HepG2 (cell line): ENCODE results near the gene ARHGAP29. TPM values are rescaled to one million over a fixed set of nuclear protein-coding genes. Genes with fewer than 3 reads are reported as not detected.

Experiments
- CENPT ChIP-seq: sonication (generic); formaldehyde crosslinking; IDR thresholded peaks from 2 replicates; pipeline ENCODE4 v1.8.0; 2022; ENCODE audit warnings: low read depth, mild to moderate bottlenecking, moderate library complexity, missing genetic modification reagents
- DR1 ChIP-seq: sonication (generic); formaldehyde crosslinking; IDR thresholded peaks from 2 replicates; pipeline ENCODE4 v1.8.0; 2021; ENCODE audit warnings: mild to moderate bottlenecking, missing genetic modification reagents, inconsistent platforms
- E2F1 ChIP-seq: sonication (generic); formaldehyde crosslinking; IDR thresholded peaks from 2 replicates; pipeline ENCODE4 v1.5.0; 2020; ENCODE audit warnings: missing genetic modification reagents
- KLF16 ChIP-seq, 2 experiments: sonication (generic) in 1 of 2; formaldehyde crosslinking in 1 of 2; IDR thresholded peaks; 2 replicates each; pipeline versions ENCODE4 v1.6.1 to v1.8.0; 2016 to 2023; ENCODE audit warnings: missing genetic modification reagents in 2 of 2, missing compliant biosample characterization in 1 of 2
- KMT2B ChIP-seq: IDR thresholded peaks from 2 replicates; pipeline ENCODE4 v1.6.1; 2016; ENCODE audit warnings: missing genetic modification reagents, missing compliant biosample characterization
- MATR3 ChIP-seq: sonication (generic); formaldehyde crosslinking; IDR thresholded peaks from 2 replicates; pipeline ENCODE4 v1.4.0; 2020; ENCODE audit warnings: missing genetic modification reagents
- MEIS2 ChIP-seq: sonication (generic); formaldehyde crosslinking; IDR thresholded peaks from 2 replicates; pipeline ENCODE4 v1.9.0; 2021; ENCODE audit warnings: mild to moderate bottlenecking, missing genetic modification reagents
- MTA1 ChIP-seq: sonication (generic); formaldehyde crosslinking; IDR thresholded peaks from 2 replicates; pipeline ENCODE4 v1.4.0; 2020; ENCODE audit warnings: missing genetic modification reagents, mild to moderate bottlenecking, borderline replicate concordance
- NFKBIZ ChIP-seq: IDR thresholded peaks from 2 replicates; pipeline ENCODE4 v1.6.1; 2018; ENCODE audit warnings: missing genetic modification reagents, missing compliant biosample characterization
- RBFOX2 ChIP-seq: fragments of 200-400 bp; formaldehyde crosslinking; IDR thresholded peaks from 2 replicates; pipeline ENCODE4 v1.6.1; 2017; ENCODE audit warnings: low read depth, mild to moderate bottlenecking, low read length
- RELA ChIP-seq: sonication (generic); formaldehyde crosslinking; IDR thresholded peaks from 2 replicates; pipeline ENCODE4 v1.4.0; 2020; ENCODE audit warnings: missing genetic modification reagents
- SIN3B ChIP-seq: fragments of 150-350 bp; IDR thresholded peaks from 2 replicates; pipeline ENCODE4 v1.6.1; 2014; ENCODE audit warnings: low read length
- SIX1 ChIP-seq: sonication (generic); formaldehyde crosslinking; IDR thresholded peaks from 2 replicates; pipeline ENCODE4 v1.4.0; 2020; ENCODE audit warnings: missing genetic modification reagents, borderline replicate concordance
- SNAPC2 ChIP-seq: sonication (generic); formaldehyde crosslinking; IDR thresholded peaks from 2 replicates; pipeline ENCODE4 v1.8.1; 2022; ENCODE audit warnings: mild to moderate bottlenecking, missing genetic modification reagents
- THAP8 ChIP-seq: sonication (generic); formaldehyde crosslinking; IDR thresholded peaks from 2 replicates; pipeline ENCODE4 v1.5.1; 2020; ENCODE audit warnings: missing genetic modification reagents, mild to moderate bottlenecking, borderline replicate concordance
- TMF1 ChIP-seq: sonication (generic); formaldehyde crosslinking; IDR thresholded peaks from 2 replicates; pipeline ENCODE4 v1.8.1; 2022; ENCODE audit warnings: low read depth, missing genetic modification reagents
- U2AF2 ChIP-seq: fragments of 200-400 bp; formaldehyde crosslinking; IDR thresholded peaks from 2 replicates; pipeline ENCODE4 v1.6.1; 2017; ENCODE audit warnings: low read depth, mild to moderate bottlenecking, low read length
- ZBTB25 ChIP-seq: IDR thresholded peaks from 2 replicates; pipeline ENCODE4 v1.6.1; 2018; ENCODE audit warnings: missing genetic modification reagents
- ZBTB37 ChIP-seq: sonication (generic); formaldehyde crosslinking; IDR thresholded peaks from 2 replicates; pipeline ENCODE4 v1.4.0; 2020; ENCODE audit warnings: mild to moderate bottlenecking, missing genetic modification reagents
- ZBTB38 ChIP-seq: sonication (generic); formaldehyde crosslinking; IDR thresholded peaks from 2 replicates; pipeline ENCODE4 v1.5.1; 2020; ENCODE audit warnings: mild to moderate bottlenecking, missing genetic modification reagents
- ZNF232 ChIP-seq: sonication (generic); formaldehyde crosslinking; IDR thresholded peaks from 2 replicates; pipeline ENCODE4 v1.4.0; 2020; ENCODE audit warnings: missing genetic modification reagents, borderline replicate concordance
- ZNF282 ChIP-seq: fragments of 450-650 bp; IDR thresholded peaks from 2 replicates; pipeline ENCODE4 v1.6.1; 2018; ENCODE audit not compliant: partially characterized antibody
- ZNF484 ChIP-seq: sonication (generic); formaldehyde crosslinking; IDR thresholded peaks from 2 replicates; pipeline ENCODE4 v1.5.1; 2020; ENCODE audit warnings: mild to moderate bottlenecking, low read depth, missing genetic modification reagents, borderline replicate concordance
- ZNF496 ChIP-seq: sonication (generic); formaldehyde crosslinking; IDR thresholded peaks from 2 replicates; pipeline ENCODE4 v1.8.1; 2023; ENCODE audit warnings: mild to moderate bottlenecking, moderate library complexity, missing genetic modification reagents; ENCODE audit not compliant: insufficient replicate concordance
- ZNF558 ChIP-seq: sonication (generic); formaldehyde crosslinking; IDR thresholded peaks from 2 replicates; pipeline ENCODE4 v1.9.0; 2022; ENCODE audit warnings: mild to moderate bottlenecking, missing genetic modification reagents, borderline replicate concordance
- ZNF660 ChIP-seq: sonication (generic); formaldehyde crosslinking; IDR thresholded peaks from 2 replicates; pipeline ENCODE4 v1.5.1; 2020; ENCODE audit warnings: mild to moderate bottlenecking, low read depth, missing genetic modification reagents, borderline replicate concordance
- ZNF7 ChIP-seq: IDR thresholded peaks from 2 replicates; pipeline ENCODE4 v1.6.1; 2016; ENCODE audit warnings: missing biosample characterization, missing genetic modification reagents
- polyA plus RNA-seq, 8 experiments: library from polyadenylated mRNA; depleted of rRNA in 3 of 8; stranded (reverse) in 7 of 8; unstranded in 1 of 8; fragments of >200 nt; fragmentation: Illumina TruSeq in 4 of 8; extraction: Trizol in 4 of 8; gene quantifications; 2 replicates each; pipeline versions ENCODE4 v1.2.1 to v1.2.3, GENCODE V29; 2011 to 2016; ENCODE audit warnings: low read depth in 4 of 8, missing spikeins in 1 of 8, mixed read lengths in 1 of 8; ENCODE audit not compliant: insufficient read depth in 1 of 8
- total RNA-seq, 5 experiments: library from RNA; depleted of rRNA; stranded (reverse); fragments of >200 nt; fragmentation: Illumina TruSeq; extraction: Trizol; gene quantifications; 2 replicates each; pipeline ENCODE4 v1.2.3, GENCODE V29; 2016; ENCODE audit warnings: low read depth in 1 of 5

Gene ARHGAP29
- total and polyA plus RNA-seq, 2 of the 13 experiments (the other 11 are each of a cell fraction or from before 2014, with no cell fraction given) = 12.8 to 18.3 TPM

GRCh38 chr1:94237291-94238226, at the start of gene ARHGAP29 (continued):
- TF ChIP-seq MATR3 (CRISPR knock-in tag) (no peak), ZNF558 (CRISPR knock-in tag) (peak; percentile 69; the same call in 1 of the 2 replicates), MEIS2 (no peak), MTA1 (CRISPR knock-in tag) (no peak), RBFOX2 (peak; percentile 78), TMF1 (CRISPR knock-in tag) (peak; percentile 76; the same call in 1 of the 2 replicates), ZNF7 (no peak), U2AF2 (no peak), RELA (CRISPR knock-in tag) (no peak), E2F1 (CRISPR knock-in tag) (no peak), NFKBIZ (no peak), DR1 (CRISPR knock-in tag) (no peak), ZNF496 (CRISPR knock-in tag) (no peak), ZBTB38 (peak; percentile 52; the same call in 1 of the 2 replicates), ZNF232 (CRISPR knock-in tag) (no peak), ZNF282 (no peak), ZBTB25 (no peak), SIX1 (CRISPR knock-in tag) (no peak), CENPT (CRISPR knock-in tag) (no peak), ZBTB37 (CRISPR knock-in tag) (0 out of 2 replicates have a peak, but pooled peaks have one; percentile 27), SIN3B (0 out of 2 replicates have a peak, but pooled peaks have one; percentile 42), ZNF660 (no peak), SNAPC2 (CRISPR knock-in tag) (peak; percentile 60; the same call in 1 of the 2 replicates), KLF16 (CRISPR knock-in tag; IDR thresholded peaks at IDR 0.05) (no peak), KMT2B (CRISPR knock-in tag) (no peak), THAP8 (no peak), ZNF484 (CRISPR knock-in tag) (no peak)
